ENCODE data around the gene DHFR2. TPM values are rescaled to one million over a fixed set of nuclear protein-coding genes. Genes with fewer than 3 reads are reported as not detected.
"Not testable (repeated sequence)": the region's sequence is repeated elsewhere in the genome, so short reads cannot be mapped to it uniquely, and the experiment has no call there.

Gene DHFR2
- total RNA-seq, 5 donors from 2014 or later (not counting 1 experiment from before 2014, with no cell fraction given) = 3.5 to 11.4 (median 8.6) TPM

- H3K27me3 Mint-ChIP-seq = no peaks in the 10 kb centered on the region
- Histone ChIP-seq H3K36me3 (ENCODE audit: control insufficient read depth in 2 of 2, extremely low read depth in 1 of 2, insufficient read depth in 1 of 2, low read length in 1 of 2) (peaks cover 0 to 24% of the 10 kb centered on the region in 2 donors), H3K27me3 (replicated peaks in 1 of 2; ENCODE audit: control insufficient read depth in 2 of 2, extremely low read depth in 1 of 2, insufficient read depth in 2 of 2, low read length in 1 of 2) (no peaks in the 10 kb centered on the region), H3K4me1 (ENCODE audit: control insufficient read depth in 1 of 2, extremely low read depth in 1 of 2, insufficient read depth in 2 of 2, low read length in 2 of 2) (peaks cover 9 to 15% of the 10 kb centered on the region in 2 experiments), H3K27ac (ENCODE audit: low read length) (peak overlapping the region; percentile 96), H3K4me3 (ENCODE audit: control insufficient read depth in 1 of 2, extremely low read depth in 1 of 2, low read length in 1 of 2) (peak overlapping the region; percentile 66 to 97), H3K9me3 (no peaks in the 10 kb centered on the region)
- peaks cover 53 to 61% (median 59%) of the 10 kb centered on the region in 3 donors for H3K4me1 Mint-ChIP-seq
- ChIA-PET POLR2A (interaction anchor here (0.6 to 2.4 kb wide), 7 partner anchors 11 to 1472 kb away, joined by 3 to 21 read pairs (median 3); partner anchors contain the start of gene ARL13B (in 1 of the 2)), CTCF (interaction anchor here in 1 of 2 donors (0.7 to 2.0 kb wide), 5 partner anchors 26 to 84 kb away, joined by 3 to 9 read pairs (median 3); partner anchors contain the start of gene ARL13B)
- peak overlapping the region; percentile 98 to 100 for H3K27ac Mint-ChIP-seq
- H3K36me3 Mint-ChIP-seq = peaks cover 37% of the 10 kb centered on the region
- DNase-seq (peak in 2 of 35 experiments; percentile 2 to 20), ATAC-seq (replicated peaks in 1 of 4) (no peak)
- H3K9me3 Mint-ChIP-seq = peaks cover 0 to 5% (median 0%) of the 10 kb centered on the region in 3 donors
- peak overlapping the region; percentile 91 to 99 (median 98) for H3K4me3 Mint-ChIP-seq
- WGBS (ENCODE audit: insufficient coverage) = 25% methylated on average over 5 of the region's 17 CpGs
Observed at GRCh38 chr3:94063496-94064119, 892 bp upstream of the DHFR2 start.

- H3K4me1 ChIP-seq (ENCODE audit: control insufficient read depth in 1 of 2, extremely low read depth in 1 of 2, insufficient read depth in 2 of 2, low read length in 2 of 2) = peaks cover 9 to 15% of the 10 kb centered on the region in 2 experiments
- no peak overlapping the region for H3K4me3 ChIP-seq (ENCODE audit: control insufficient read depth in 1 of 2, extremely low read depth in 1 of 2, low read length in 1 of 2)
- POLR2A ChIA-PET = no interaction called here
- H3K36me3 Mint-ChIP-seq = peaks cover 20% of the 10 kb centered on the region
- no peak for ATAC-seq (replicated peaks in 1 of 4)
- CTCF ChIA-PET = no interaction called here
- H3K27ac Mint-ChIP-seq = peak overlapping the region in 1 of 2 donors; percentile 22
- no peak overlapping the region for H3K27ac ChIP-seq (ENCODE audit: low read length)
- H3K36me3 ChIP-seq (ENCODE audit: control insufficient read depth in 2 of 2, extremely low read depth in 1 of 2, insufficient read depth in 1 of 2, low read length in 1 of 2) = peaks cover 0 to 14% of the 10 kb centered on the region in 2 donors
- no peak for DNase-seq
- no peaks in the 10 kb centered on the region for H3K27me3 ChIP-seq (replicated peaks in 1 of 2; ENCODE audit: control insufficient read depth in 2 of 2, extremely low read depth in 1 of 2, insufficient read depth in 2 of 2, low read length in 1 of 2)
- no peaks in the 10 kb centered on the region for H3K27me3 Mint-ChIP-seq
- H3K9me3 ChIP-seq = no peaks in the 10 kb centered on the region
- H3K4me3 Mint-ChIP-seq = no peak overlapping the region
- peaks cover 44 to 47% (median 44%) of the 10 kb centered on the region in 3 donors for H3K4me1 Mint-ChIP-seq
- WGBS (ENCODE audit: insufficient coverage) = 93% methylated on average over 9 of the region's 13 CpGs
- no peaks in the 10 kb centered on the region for H3K9me3 Mint-ChIP-seq
Observed at GRCh38 chr3:94061297-94061696, 1.4 kb downstream of the DHFR2 start.

GRCh38 chr3:94050546-94050945 is 12.2 kb downstream of the DHFR2 start:
- H3K36me3 ChIP-seq (ENCODE audit: control insufficient read depth in 2 of 2, extremely low read depth in 1 of 2, insufficient read depth in 1 of 2, low read length in 1 of 2) = peaks cover 0 to 2% of the 10 kb centered on the region in 2 donors
- Mint-ChIP-seq H3K4me3 (no peak overlapping the region), H3K4me1 (no peaks in the 10 kb centered on the region), H3K27ac (no peak overlapping the region), H3K27me3 (no peaks in the 10 kb centered on the region), H3K9me3 (no peaks in the 10 kb centered on the region), H3K36me3 (peaks cover 4% of the 10 kb centered on the region)
- CTCF ChIA-PET = interaction anchor here (0.7 to 1.3 kb wide), 5 partner anchors 9 to 44 kb away, joined by 3 to 5 read pairs (median 3); no protein-coding TSS in a partner anchor
- no peak for ATAC-seq (replicated peaks in 1 of 4)
- H3K27ac ChIP-seq (ENCODE audit: low read length) = no peak overlapping the region
- no peak for DNase-seq
- POLR2A ChIA-PET = no interaction called here
- no peaks in the 10 kb centered on the region for H3K9me3 ChIP-seq
- no peak overlapping the region for H3K4me3 ChIP-seq (ENCODE audit: control insufficient read depth in 1 of 2, extremely low read depth in 1 of 2, low read length in 1 of 2)
- no peaks in the 10 kb centered on the region for H3K27me3 ChIP-seq (replicated peaks in 1 of 2; ENCODE audit: control insufficient read depth in 2 of 2, extremely low read depth in 1 of 2, insufficient read depth in 2 of 2, low read length in 1 of 2)
- H3K4me1 ChIP-seq (ENCODE audit: control insufficient read depth in 1 of 2, extremely low read depth in 1 of 2, insufficient read depth in 2 of 2, low read length in 2 of 2) = no peaks in the 10 kb centered on the region

- H3K4me3 ChIP-seq (ENCODE audit: control insufficient read depth in 1 of 2, extremely low read depth in 1 of 2, low read length in 1 of 2) = no peak overlapping the region
- ChIA-PET POLR2A (interaction anchor here in 1 of 2 donors (0.7 kb wide), 1 partner anchor 33 kb away, joined by 3 read pairs; no protein-coding TSS in a partner anchor), CTCF (no interaction called here)
- peaks cover 0 to 2% of the 10 kb centered on the region in 2 donors for H3K36me3 ChIP-seq (ENCODE audit: control insufficient read depth in 2 of 2, extremely low read depth in 1 of 2, insufficient read depth in 1 of 2, low read length in 1 of 2)
- DNase-seq = no peak
- ATAC-seq (replicated peaks in 1 of 4) = no peak
- no peaks in the 10 kb centered on the region for H3K4me1 ChIP-seq (ENCODE audit: control insufficient read depth in 1 of 2, extremely low read depth in 1 of 2, insufficient read depth in 2 of 2, low read length in 2 of 2)
- H3K4me3 Mint-ChIP-seq = no peak overlapping the region
- no peak overlapping the region for H3K27ac Mint-ChIP-seq
- no peaks in the 10 kb centered on the region for H3K9me3 Mint-ChIP-seq
- no peak overlapping the region for H3K27ac ChIP-seq (ENCODE audit: low read length)
- peaks cover 9% of the 10 kb centered on the region for H3K36me3 Mint-ChIP-seq
- no peaks in the 10 kb centered on the region for H3K4me1 Mint-ChIP-seq
- no peaks in the 10 kb centered on the region for H3K27me3 Mint-ChIP-seq
- WGBS (ENCODE audit: insufficient coverage) = no CpG with 5 or more reads among the region's 2 CpGs
- no peaks in the 10 kb centered on the region for H3K9me3 ChIP-seq
- H3K27me3 ChIP-seq (replicated peaks in 1 of 2; ENCODE audit: control insufficient read depth in 2 of 2, extremely low read depth in 1 of 2, insufficient read depth in 2 of 2, low read length in 1 of 2) = no peaks in the 10 kb centered on the region
Observed at GRCh38 chr3:94049267-94049666, 13.4 kb downstream of the DHFR2 start.

- Histone ChIP-seq H3K9me3 (no peaks in the 10 kb centered on the region), H3K27ac (ENCODE audit: low read length) (no peak overlapping the region), H3K4me1 (ENCODE audit: control insufficient read depth in 1 of 2, extremely low read depth in 1 of 2, insufficient read depth in 2 of 2, low read length in 2 of 2) (no peaks in the 10 kb centered on the region), H3K36me3 (ENCODE audit: control insufficient read depth in 2 of 2, extremely low read depth in 1 of 2, insufficient read depth in 1 of 2, low read length in 1 of 2) (peaks cover 2 to 4% of the 10 kb centered on the region in 2 donors), H3K4me3 (ENCODE audit: control insufficient read depth in 1 of 2, extremely low read depth in 1 of 2, low read length in 1 of 2) (no peak overlapping the region), H3K27me3 (replicated peaks in 1 of 2; ENCODE audit: control insufficient read depth in 2 of 2, extremely low read depth in 1 of 2, insufficient read depth in 2 of 2, low read length in 1 of 2) (no peaks in the 10 kb centered on the region)
- H3K36me3 Mint-ChIP-seq = peaks cover 5% of the 10 kb centered on the region
- CTCF ChIA-PET = no interaction called here
- POLR2A ChIA-PET = no interaction called here
- ATAC-seq (replicated peaks in 1 of 4) (no peak), DNase-seq (no peak)
- no peak overlapping the region for H3K27ac Mint-ChIP-seq
- no peaks in the 10 kb centered on the region for H3K4me1 Mint-ChIP-seq
- no CpG with 5 or more reads among the region's 2 CpGs for WGBS (ENCODE audit: insufficient coverage)
- no peaks in the 10 kb centered on the region for H3K27me3 Mint-ChIP-seq
- H3K4me3 Mint-ChIP-seq = no peak overlapping the region
- no peaks in the 10 kb centered on the region for H3K9me3 Mint-ChIP-seq
Observed at GRCh38 chr3:94046533-94046932, 16.2 kb downstream of the DHFR2 start.

- H3K4me3 ChIP-seq (ENCODE audit: control insufficient read depth in 1 of 2, extremely low read depth in 1 of 2, low read length in 1 of 2); H3K27ac ChIP-seq (ENCODE audit: low read length); ATAC-seq (replicated peaks in 1 of 4); H3K9me3 ChIP-seq; DNase-seq; H3K27me3 Mint-ChIP-seq; H3K9me3 Mint-ChIP-seq; CTCF ChIA-PET; H3K27me3 ChIP-seq (replicated peaks in 1 of 2; ENCODE audit: control insufficient read depth in 2 of 2, extremely low read depth in 1 of 2, insufficient read depth in 2 of 2, low read length in 1 of 2); H3K27ac Mint-ChIP-seq; POLR2A ChIA-PET; H3K4me3 Mint-ChIP-seq; H3K36me3 ChIP-seq (ENCODE audit: control insufficient read depth in 2 of 2, extremely low read depth in 1 of 2, insufficient read depth in 1 of 2, low read length in 1 of 2); H3K36me3 Mint-ChIP-seq; H3K4me1 Mint-ChIP-seq; H3K4me1 ChIP-seq (ENCODE audit: control insufficient read depth in 1 of 2, extremely low read depth in 1 of 2, insufficient read depth in 2 of 2, low read length in 2 of 2): not testable (repeated sequence)
- WGBS (ENCODE audit: insufficient coverage) = 98% methylated on average over 45 of the region's 61 CpGs
Observed at GRCh38 chr3:94044100-94044936, 18.4 kb downstream of the DHFR2 start.
